ENCODE data around the gene HLA-DPA1. TPM values are rescaled to one million over a fixed set of nuclear protein-coding genes. Genes with fewer than 3 reads are reported as not detected.

The HLA-DPA1 gene
- total RNA-seq, 4 donors from 2014 or later, result 14.6 to 70.1 (median 50.4) TPM

DNA sequence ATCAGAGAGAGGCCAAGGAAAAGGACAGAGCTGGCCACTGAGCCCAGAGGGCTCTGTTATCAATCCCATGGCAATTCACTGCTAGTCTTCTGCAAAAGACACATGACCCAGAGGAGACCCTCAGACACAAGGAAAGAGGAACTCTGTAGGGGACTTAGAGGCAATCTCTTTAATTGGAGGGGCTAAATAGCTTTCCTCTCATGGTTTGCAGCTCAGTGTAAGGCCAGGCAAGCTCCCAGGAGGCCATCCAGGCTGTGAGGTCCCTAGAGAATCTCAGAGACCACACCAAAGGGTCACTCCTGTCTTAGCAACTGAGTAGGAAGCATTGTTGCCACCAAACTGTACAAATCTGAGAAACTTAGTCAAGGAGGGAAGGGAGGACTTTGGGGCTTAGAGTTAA lies 54.1 kb downstream of the HLA-DPA1 start:
- Histone ChIP-seq H3K9me3 (no peaks in the 10 kb centered on the region), H3K27ac (peak overlapping the region; percentile 67 to 83 (median 72)), H3K27me3 (no peaks in the 10 kb centered on the region), H3K36me3 (no peaks in the 10 kb centered on the region), H3K4me1 (peaks cover 0 to 11% (median 8%) of the 10 kb centered on the region in 4 donors), H3K4me3 (peak overlapping the region in 1 of 4 donors; percentile 21)
- TF ChIP-seq POLR2A (IDR thresholded peaks at IDR 0.05), result no peak
- TF ChIP-seq, protein P1, sequence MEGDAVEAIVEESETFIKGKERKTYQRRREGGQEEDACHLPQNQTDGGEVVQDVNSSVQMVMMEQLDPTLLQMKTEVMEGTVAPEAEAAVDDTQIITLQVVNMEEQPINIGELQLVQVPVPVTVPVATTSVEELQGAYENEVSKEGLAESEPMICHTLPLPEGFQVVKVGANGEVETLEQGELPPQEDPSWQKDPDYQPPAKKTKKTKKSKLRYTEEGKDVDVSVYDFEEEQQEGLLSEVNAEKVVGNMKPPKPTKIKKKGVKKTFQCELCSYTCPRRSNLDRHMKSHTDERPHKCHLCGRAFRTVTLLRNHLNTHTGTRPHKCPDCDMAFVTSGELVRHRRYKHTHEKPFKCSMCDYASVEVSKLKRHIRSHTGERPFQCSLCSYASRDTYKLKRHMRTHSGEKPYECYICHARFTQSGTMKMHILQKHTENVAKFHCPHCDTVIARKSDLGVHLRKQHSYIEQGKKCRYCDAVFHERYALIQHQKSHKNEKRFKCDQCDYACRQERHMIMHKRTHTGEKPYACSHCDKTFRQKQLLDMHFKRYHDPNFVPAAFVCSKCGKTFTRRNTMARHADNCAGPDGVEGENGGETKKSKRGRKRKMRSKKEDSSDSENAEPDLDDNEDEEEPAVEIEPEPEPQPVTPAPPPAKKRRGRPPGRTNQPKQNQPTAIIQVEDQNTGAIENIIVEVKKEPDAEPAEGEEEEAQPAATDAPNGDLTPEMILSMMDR (IDR thresholded peaks at IDR 0.05), result no peak
- DNase-seq, result no peak

DNA sequence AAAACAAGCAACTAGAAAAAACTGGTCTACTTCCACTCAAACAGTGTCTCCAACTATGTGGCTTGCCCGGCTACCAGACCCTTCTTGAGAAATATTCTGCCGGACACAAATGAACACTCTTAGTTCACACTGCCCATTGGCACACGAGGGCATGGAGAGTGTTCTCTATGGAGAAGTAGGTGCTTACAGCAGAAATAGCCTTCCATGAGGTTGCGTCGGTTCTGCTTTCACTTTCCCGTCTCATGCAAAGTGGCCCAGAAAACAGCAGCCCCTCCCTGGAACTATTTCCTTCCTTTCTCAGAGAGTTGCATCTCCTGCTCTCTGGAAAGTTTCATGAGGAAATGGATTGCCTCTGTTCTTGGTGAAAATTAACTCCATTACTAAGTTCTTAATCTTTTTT lies 54.5 kb downstream of the HLA-DPA1 start:
- DNase-seq, result peak in 2 of 3 donors; percentile 90 to 94
- TF ChIP-seq, protein P1 (IDR thresholded peaks at IDR 0.05), result no peak
- TF ChIP-seq POLR2A (IDR thresholded peaks at IDR 0.05), result no peak
- no peaks in the 10 kb centered on the region for H3K9me3 ChIP-seq
- no peaks in the 10 kb centered on the region for H3K36me3 ChIP-seq
- H3K4me1 ChIP-seq, result peaks cover 0 to 11% (median 8%) of the 10 kb centered on the region in 4 donors
- no peaks in the 10 kb centered on the region for H3K27me3 ChIP-seq
- peak overlapping the region in 1 of 4 donors; percentile 21 for H3K4me3 ChIP-seq
- peak overlapping the region; percentile 67 to 83 (median 72) for H3K27ac ChIP-seq

DNA sequence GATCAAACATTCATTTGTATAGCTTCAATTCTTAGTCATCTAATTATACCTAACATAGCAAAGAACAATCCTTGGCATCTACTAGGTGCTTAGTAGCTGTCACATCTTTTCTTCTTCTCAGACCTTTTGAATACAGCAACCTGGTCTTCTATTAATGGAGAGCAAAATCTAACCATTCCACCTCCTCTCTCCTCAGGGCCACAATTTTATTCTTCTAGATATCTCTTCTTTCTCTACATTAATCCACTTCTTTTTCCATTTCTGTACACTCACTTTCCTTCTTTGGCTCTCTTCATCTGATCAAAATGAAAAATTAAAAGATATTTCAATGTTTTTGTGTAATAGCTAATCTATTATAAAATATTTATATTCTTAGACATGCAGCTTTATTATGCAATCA lies 55.0 kb downstream of the HLA-DPA1 start:
- Histone ChIP-seq H3K27ac (peak overlapping the region in 3 of 4 donors; percentile 71 to 83 (median 74)), H3K27me3 (no peaks in the 10 kb centered on the region), H3K36me3 (no peaks in the 10 kb centered on the region), H3K4me3 (no peak overlapping the region), H3K4me1 (peaks cover 0 to 11% (median 8%) of the 10 kb centered on the region in 4 donors), H3K9me3 (no peaks in the 10 kb centered on the region)
- no peak for TF ChIP-seq POLR2A (IDR thresholded peaks at IDR 0.05)
- TF ChIP-seq, protein P1 (IDR thresholded peaks at IDR 0.05), result no peak
- no peak for DNase-seq

DNA sequence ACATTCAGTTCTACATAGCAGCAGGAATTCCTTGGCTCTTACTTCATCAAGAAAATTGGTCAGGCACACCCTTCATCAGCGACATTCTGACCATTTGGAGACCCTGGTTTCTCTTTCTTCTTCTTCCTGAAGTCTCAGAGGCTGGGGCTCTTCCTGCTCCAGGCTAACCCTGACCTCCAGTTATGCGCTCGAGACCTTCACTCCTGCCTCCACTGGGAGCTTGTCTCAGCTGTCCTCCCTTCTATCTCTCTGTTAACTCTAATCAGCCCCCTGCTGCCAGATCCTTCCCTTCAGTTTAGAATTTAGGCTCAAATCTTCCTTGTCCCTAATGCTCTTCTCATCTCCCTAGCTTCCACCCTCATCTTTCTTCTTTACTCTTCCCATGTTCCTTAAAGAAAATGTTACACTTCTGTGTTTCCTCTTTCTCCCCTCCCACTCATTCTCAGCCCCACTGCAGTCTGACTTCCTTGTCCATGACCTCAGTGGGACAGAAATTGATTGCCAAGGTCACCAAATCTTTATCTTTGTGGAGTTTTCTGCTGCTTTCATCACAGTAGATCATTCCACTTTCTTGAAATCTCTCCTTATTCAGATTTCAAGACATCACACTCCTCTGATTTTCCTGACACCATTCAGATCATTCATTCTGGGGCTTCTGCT lies 55.6 kb downstream of the HLA-DPA1 start:
- Histone ChIP-seq H3K27ac (peak overlapping the region in 3 of 4 donors; percentile 71 to 83 (median 74)), H3K27me3 (no peaks in the 10 kb centered on the region)
- no peak for DNase-seq

DNA sequence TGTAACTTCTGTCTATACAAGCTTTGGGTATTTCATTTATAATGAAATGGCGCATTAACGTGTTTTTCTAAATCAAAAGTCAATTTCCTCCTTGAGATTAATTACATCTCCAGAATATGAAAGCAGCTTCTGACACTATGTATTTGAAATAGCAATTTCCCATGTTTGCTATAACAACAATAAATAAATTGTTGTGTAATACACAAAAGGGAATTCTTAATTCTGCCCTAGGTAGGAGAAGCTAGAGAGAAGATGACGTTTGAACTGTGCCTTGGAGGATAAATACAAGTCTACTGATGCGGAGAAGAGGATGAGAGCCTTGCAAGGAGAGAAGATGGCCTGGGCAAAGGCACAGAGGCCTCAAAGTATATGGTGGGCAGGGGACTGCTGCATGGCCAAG lies 56.4 kb downstream of the HLA-DPA1 start:
- Histone ChIP-seq H3K4me1 (peaks cover 0 to 11% (median 8%) of the 10 kb centered on the region in 4 donors), H3K36me3 (no peaks in the 10 kb centered on the region), H3K27me3 (no peaks in the 10 kb centered on the region), H3K4me3 (no peak overlapping the region), H3K9me3 (no peaks in the 10 kb centered on the region), H3K27ac (peak overlapping the region in 1 of 4 donors; percentile 83)
- TF ChIP-seq POLR2A (IDR thresholded peaks at IDR 0.05), result no peak
- TF ChIP-seq, protein P1 (IDR thresholded peaks at IDR 0.05), result no peak
- DNase-seq, result no peak

More for the DNA sequence above, 55.6 kb downstream of the HLA-DPA1 start:
- H3K9me3 ChIP-seq, result no peaks in the 10 kb centered on the region
- peaks cover 0 to 11% (median 8%) of the 10 kb centered on the region in 4 donors for H3K4me1 ChIP-seq
- TF ChIP-seq, protein P1 (IDR thresholded peaks at IDR 0.05), result no peak
- no peak for TF ChIP-seq POLR2A (IDR thresholded peaks at IDR 0.05)
- no peak overlapping the region for H3K4me3 ChIP-seq
- H3K36me3 ChIP-seq, result no peaks in the 10 kb centered on the region

Data from Peyer's patch (tissue), 4 donors.